GM12878 (cell line): Measurements from ENCODE around the gene CPA4. TPM values are rescaled to one million over a fixed set of nuclear protein-coding genes. Genes with fewer than 3 reads are reported as not detected.

Experiments
- ATAC-seq: fragments of 200-7000 bp; cut with Tn5 transposase; 3 replicates; pipeline ENCODE4 v1.9.1; 2020; ENCODE audit warnings: mild to moderate bottlenecking, moderate library complexity
- BruUV-seq: library from RNA; stranded (reverse); fragments of 400-500 nt; replicated peaks from 2 replicates; lab custom pipeline; 2021; lab: Mats Ljungman, UMichigan
- CTCF ChIA-PET: fragments of 300-600 bp; sonication (Branson Sonifier 250); formaldehyde crosslinking; extraction: SDS; loops from one replicate; lab custom pipeline; 2021; ENCODE audit warnings: inconsistent platforms; lab: Yijun Ruan, JAX
- POLR2A ChIA-PET: fragments of 350-600 bp; formaldehyde crosslinking; extraction: SDS; loops from one replicate; lab custom pipeline; 2021; ENCODE audit warnings: inconsistent platforms; lab: Charles Lee
- RAD21 ChIA-PET: fragments of 300-600 bp; sonication (Branson Sonifier 250); formaldehyde crosslinking; loops from one replicate; lab custom pipeline; 2023; ENCODE audit warnings: antibody characterized with exemption; ENCODE audit not compliant: unreplicated experiment; lab: Charles Lee
- SMC1A ChIA-PET: fragments of 300-600 bp; sonication (Branson Sonifier 250); formaldehyde crosslinking; loops from one replicate; lab custom pipeline; 2023; ENCODE audit not compliant: unreplicated experiment, uncharacterized antibody; lab: Charles Lee
- DNase-seq: peaks from one replicate; pipeline ENCODE4 v3.0.0-alpha.2; 2011; ENCODE audit warnings: low read depth, low spot score
- FAIRE-seq: peaks from 3 replicates; lab custom pipeline; 2011; peaks lifted over from hg19 to GRCh38; lab: Jason Lieb, UNC
- H2AFZ ChIP-seq: 2 replicates; pipeline ENCODE4 v1.6.0; 2011; ENCODE audit warnings: low read depth, low read length, control low read depth; ENCODE audit not compliant: control insufficient read depth
- H3K27ac ChIP-seq: 2 replicates; pipeline ENCODE4 v1.5.1; 2011; ENCODE audit warnings: control low read depth; ENCODE audit not compliant: control insufficient read depth, insufficient read depth
- H3K27me3 ChIP-seq, 2 experiments: replicated peaks in 1 of 2; 2 replicates each; pipeline versions ENCODE4 v1.6.0 to v1.6.1; 2011; ENCODE audit warnings: low read length in 1 of 2; ENCODE audit not compliant: control insufficient read depth in 2 of 2, insufficient read depth in 2 of 2
- H3K36me3 ChIP-seq, 2 experiments: 2 replicates each; pipeline ENCODE4 v1.5.1; 2011; ENCODE audit warnings: low read length in 1 of 2; ENCODE audit not compliant: control insufficient read depth in 2 of 2, insufficient read depth in 2 of 2
- H3K4me1 ChIP-seq: 2 replicates; pipeline ENCODE4 v1.6.1; 2011; ENCODE audit warnings: mild to moderate bottlenecking, low read length, moderate library complexity, mixed read lengths; ENCODE audit not compliant: control insufficient read depth, insufficient read depth
- H3K4me2 ChIP-seq: 2 replicates; pipeline ENCODE4 v1.6.0; 2011; ENCODE audit warnings: control low read depth; ENCODE audit not compliant: control insufficient read depth, insufficient read depth
- H3K4me3 ChIP-seq: fragments of 200-600 bp; sonication (generic); 2 replicates; pipeline ENCODE4 v1.5.1; 2016
- H3K79me2 ChIP-seq: 2 replicates; pipeline ENCODE4 v1.6.0; 2011; ENCODE audit warnings: low read length; ENCODE audit not compliant: control insufficient read depth, insufficient read depth
- H3K9ac ChIP-seq: 2 replicates; pipeline ENCODE4 v1.8.0; 2011; ENCODE audit warnings: low read length, control low read depth, mixed read lengths; ENCODE audit not compliant: control insufficient read depth, insufficient read depth
- H3K9me3 ChIP-seq: replicated peaks from 3 replicates; pipeline ENCODE4 v1.5.1; 2011; ENCODE audit warnings: mild to moderate bottlenecking, low read length; ENCODE audit not compliant: control insufficient read depth, insufficient read depth
- H4K20me1 ChIP-seq: 2 replicates; pipeline ENCODE4 v1.6.0; 2011; ENCODE audit not compliant: control insufficient read depth, insufficient read depth
- CREM ChIP-seq: IDR thresholded peaks from 2 replicates; pipeline ENCODE4 v1.6.1; 2014; ENCODE audit warnings: antibody characterized with exemption, low read depth
- DPF2 ChIP-seq: fragments of 450-650 bp; IDR thresholded peaks from 2 replicates; pipeline ENCODE4 v1.6.1; 2017; ENCODE audit warnings: mild to moderate bottlenecking
- KDM1A ChIP-seq: fragments of 200-600 bp; sonication (generic); IDR thresholded peaks from 2 replicates; pipeline ENCODE4 v1.6.1; 2016; ENCODE audit warnings: borderline replicate concordance
- MEF2A ChIP-seq: IDR thresholded peaks from 2 replicates; pipeline ENCODE4 v1.6.1; 2011; ENCODE audit warnings: low read depth, mild to moderate bottlenecking, low read length, moderate library complexity; ENCODE audit not compliant: insufficient read depth
- MYB ChIP-seq: fragments of 150-350 bp; IDR thresholded peaks from 2 replicates; pipeline ENCODE4 v1.6.1; 2014; ENCODE audit warnings: mild to moderate bottlenecking, low read depth, low read length, borderline replicate concordance
- NR2F1 ChIP-seq: fragments of 450-650 bp; conservative IDR thresholded peaks from 2 replicates; pipeline ENCODE4 v1.6.1; 2017; ENCODE audit warnings: mild to moderate bottlenecking
- POLR2AphosphoS2 ChIP-seq: IDR thresholded peaks from 2 replicates; pipeline ENCODE4 v1.6.1; 2011; ENCODE audit warnings: low read depth, mild to moderate bottlenecking, low read length, improper control_type of control experiment, moderate library complexity
- POU2F2 ChIP-seq: IDR thresholded peaks from 3 replicates; pipeline ENCODE4 v1.6.1; 2011; ENCODE audit warnings: low read depth, mild to moderate bottlenecking, low read length, borderline replicate concordance
- SREBF2 ChIP-seq: IDR thresholded peaks from 2 replicates; pipeline ENCODE4 v1.6.1; 2012; ENCODE audit warnings: mild to moderate bottlenecking, low read length
- SRF ChIP-seq, 2 experiments: IDR thresholded peaks; 2 replicates each; pipeline ENCODE4 v1.6.1; 2011; ENCODE audit warnings: low read depth in 2 of 2, low read length in 2 of 2, mild to moderate bottlenecking in 1 of 2, moderate library complexity in 1 of 2
- TCF7 ChIP-seq: IDR thresholded peaks from 2 replicates; pipeline ENCODE4 v1.6.1; 2014; ENCODE audit warnings: antibody characterized with exemption, borderline replicate concordance
- ZSCAN29 ChIP-seq: fragments of 450-650 bp; IDR thresholded peaks from 2 replicates; pipeline ENCODE4 v1.6.1; 2017; ENCODE audit warnings: mild to moderate bottlenecking, moderate library complexity
- WGBS: methylation state at CpG from one replicate; pipeline ENCODE4 v1.1.6; 2016; ENCODE audit warnings: low lambda C conversion rate; ENCODE audit not compliant: insufficient replicate concordance, insufficient coverage; ENCODE audit errors: missing lambda C conversion rate; 5-methylcytosine and 5-hydroxymethylcytosine counted together
- in situ Hi-C: fragments of 300-500 bp; cut with MboI; formaldehyde crosslinking; loops from 9 replicates; pipeline ENCODE4 v1.14.3; 2018; ENCODE audit warnings: mixed read lengths
- intact Hi-C: fragments of 100-400 bp; cut with micrococcal nuclease; formaldehyde crosslinking; loops from one replicate; pipeline ENCODE4 v1.14.2; 2022; ENCODE audit not compliant: unreplicated experiment
- polyA plus RNA-seq, 11 experiments: library from polyadenylated mRNA; depleted of rRNA in 4 of 11; unstranded in 6 of 11; stranded (reverse) in 5 of 11; fragments of >200 nt; fragmentation: Nextera tagmentation in 4 of 11; fragmentation: Illumina TruSeq in 1 of 11; extraction: Ambion mirVana in 4 of 11; extraction: Trizol in 1 of 11; gene quantifications; 1 replicate in 1 of 11; 2 replicates in 10 of 11; pipeline versions ENCODE4 v1.2.1 to v1.2.3, GENCODE V29; 2011 to 2016; ENCODE audit warnings: inconsistent platforms in 2 of 11, missing spikeins in 2 of 11, low read depth in 1 of 11
- total RNA-seq, 4 experiments: library from RNA; depleted of rRNA in 3 of 4; stranded (reverse); fragments of >200 nt in 3 of 4; fragmentation: Illumina TruSeq in 1 of 4; extraction: Trizol in 1 of 4; gene quantifications; 2 replicates each; pipeline versions ENCODE4 v1.2.1 to v1.2.3, GENCODE V29; 2013 to 2021
- TF ChIP-seq, protein P1 (sequence below): IDR thresholded peaks from 2 replicates; pipeline ENCODE4 v1.6.1; 2011; ENCODE audit warnings: low read depth, mild to moderate bottlenecking, low read length, moderate library complexity, borderline replicate concordance; ENCODE audit errors: extremely low read depth

CPA4 gene
- total and polyA plus RNA-seq, 10 of the 15 experiments (the other 5 are each of a cell fraction or from before 2014, with no cell fraction given): 0.05 to 0.35 (median 0.18) TPM; not detected in 1

DNA sequence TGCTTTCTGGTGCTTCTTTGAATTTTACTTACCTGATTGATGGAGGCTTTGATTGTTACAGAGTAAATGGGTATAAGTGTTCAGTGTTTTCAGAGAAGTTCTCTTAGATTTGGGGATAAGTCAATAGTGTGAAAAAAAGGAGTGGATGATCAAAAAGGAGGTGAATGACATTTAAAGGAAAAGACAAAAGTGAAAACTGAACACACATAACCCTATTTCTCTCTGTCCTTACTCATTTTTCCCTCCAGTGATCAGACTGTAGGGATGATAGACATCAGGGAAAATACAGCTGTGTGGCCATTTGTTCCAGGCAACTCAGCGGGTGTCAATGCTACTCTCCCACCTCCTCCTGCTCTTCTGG is 26.0 kb upstream of the CPA4 start:
- intact Hi-C loops (no loop called here), in situ Hi-C loops (no loop called here)
- ChIA-PET SMC1A (interaction anchor here (0.8 kb wide), 1 partner anchor 195 kb away, joined by 3 read pairs; no protein-coding TSS in a partner anchor), RAD21 (no interaction called here), CTCF (no interaction called here), POLR2A (interaction anchor here (0.5 kb wide), 1 partner anchor 252 kb away, joined by 5 read pairs; no protein-coding TSS in a partner anchor)
- TF ChIP-seq DPF2 (no peak), TCF7 (no peak), KDM1A (no peak), SREBF2 (no peak), MEF2A (no peak), POU2F2 (no peak), CREM (no peak), MYB (no peak), NR2F1 (no peak), POLR2AphosphoS2 (no peak), SRF (IDR thresholded peaks at IDR 0.05; ENCODE audit: low read depth in 2 of 2, low read length in 2 of 2) (no peak), ZSCAN29 (no peak)
- TF ChIP-seq, protein P1, sequence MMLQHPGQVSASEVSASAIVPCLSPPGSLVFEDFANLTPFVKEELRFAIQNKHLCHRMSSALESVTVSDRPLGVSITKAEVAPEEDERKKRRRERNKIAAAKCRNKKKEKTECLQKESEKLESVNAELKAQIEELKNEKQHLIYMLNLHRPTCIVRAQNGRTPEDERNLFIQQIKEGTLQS: no peak
- H3K4me1 ChIP-seq: no peaks in the 10 kb centered on the region
- BruUV-seq: no TSS peak
- DNase-seq: no peak
- no peaks in the 10 kb centered on the region; a peak in 1 of 4 replicates for H3K27me3 ChIP-seq
- H3K36me3 ChIP-seq: no peaks in the 10 kb centered on the region
- no peak overlapping the region for H3K9ac ChIP-seq
- H3K79me2 ChIP-seq: no peaks in the 10 kb centered on the region
- no peak overlapping the region for H3K4me2 ChIP-seq
- 89% methylated on average over 1 of the region's 1 CpG for WGBS
- H3K4me3 ChIP-seq: no peak overlapping the region
- H3K9me3 ChIP-seq: no peaks in the 10 kb centered on the region
- no peaks in the 10 kb centered on the region for H4K20me1 ChIP-seq
- no peak overlapping the region for H2AFZ ChIP-seq
- FAIRE-seq: no peak
- no peak for ATAC-seq
- no peak overlapping the region for H3K27ac ChIP-seq
